Spleen (tissue), 11 donors: ENCODE results near the gene EDIL3. TPM values are rescaled to one million over a fixed set of nuclear protein-coding genes. Genes with fewer than 3 reads are reported as not detected.

Source experiments
- DNase-seq: peaks from one replicate; pipeline ENCODE4 v3.0.0-alpha.2; 2020
- H3K27ac ChIP-seq, 8 donors: fragments of 200-600 bp; sonication (generic) in 7 of 8; 1 replicate in 4 of 8; 2 replicates in 4 of 8; pipeline versions ENCODE4 v1.5.0 to v1.8.0; 2016 to 2021; ENCODE audit warnings: inconsistent platforms in 4 of 8, mild to moderate bottlenecking in 4 of 8, moderate library complexity in 1 of 8
- H3K27me3 ChIP-seq, 7 donors: fragments of 200-600 bp; sonication (generic) in 6 of 7; replicated peaks in 1 of 7; 1 replicate in 4 of 7; 2 replicates in 3 of 7; pipeline versions ENCODE4 v1.5.0 to v1.8.0; 2016 to 2021; ENCODE audit warnings: inconsistent platforms in 3 of 7, mild to moderate bottlenecking in 1 of 7
- H3K36me3 ChIP-seq, 6 donors: fragments of 200-600 bp; sonication (generic) in 5 of 6; 1 replicate in 4 of 6; 2 replicates in 2 of 6; pipeline versions ENCODE4 v1.5.0 to v1.8.0; 2016 to 2021; ENCODE audit warnings: inconsistent platforms in 2 of 6
- H3K4me1 ChIP-seq, 6 donors: fragments of 200-600 bp; sonication (generic) in 5 of 6; 1 replicate in 3 of 6; 2 replicates in 3 of 6; pipeline versions ENCODE4 v1.5.0 to v1.8.0; 2016 to 2021; ENCODE audit warnings: inconsistent platforms in 3 of 6
- H3K4me3 ChIP-seq, 8 donors: fragments of 200-600 bp; sonication (generic) in 7 of 8; 1 replicate in 4 of 8; 2 replicates in 4 of 8; pipeline versions ENCODE4 v1.5.0 to v1.8.0; 2016 to 2021; ENCODE audit warnings: inconsistent platforms in 4 of 8, mild to moderate bottlenecking in 4 of 8, moderate library complexity in 2 of 8
- H3K9me3 ChIP-seq, 8 donors: fragments of 200-600 bp; sonication (generic) in 7 of 8; 1 replicate in 4 of 8; 2 replicates in 4 of 8; pipeline versions ENCODE4 v1.5.0 to v1.8.0; 2016 to 2021; ENCODE audit warnings: inconsistent platforms in 4 of 8
- POLR2A ChIP-seq, 3 donors: fragments of 450-650 bp; IDR thresholded peaks; one replicate each; pipeline ENCODE4 v1.5.1; 2017; ENCODE audit warnings: antibody characterized with exemption in 3 of 3, mild to moderate bottlenecking in 1 of 3
- POLR2AphosphoS5 ChIP-seq, 3 donors: sonication (generic); formaldehyde crosslinking; IDR thresholded peaks; one replicate each; pipeline ENCODE4 v1.5.1; 2017; ENCODE audit warnings: antibody characterized with exemption in 3 of 3
- WGBS, 5 donors: extraction: QIAGEN DNeasy Blood & Tissue Kit in 3 of 5; methylation state at CpG; one replicate each; pipeline versions ENCODE4 v1.1.5 to v1.1.7; 2013 to 2018; 5-methylcytosine and 5-hydroxymethylcytosine counted together
- intact Hi-C: fragments of 100-400 bp; cut with DNase I; formaldehyde crosslinking; loops from one replicate; pipeline ENCODE4 v1.15.0; 2023; ENCODE audit warnings: low total_unique reads
- polyA plus RNA-seq, 3 donors: library from polyadenylated mRNA; stranded (reverse); fragments of 200-250 nt; gene quantifications; one replicate each; pipeline ENCODE4 v1.2.1, GENCODE V29; 2013
- small RNA-seq, 4 donors: library from RNA; depleted of rRNA; stranded (forward); fragments of <200 nt; gene quantifications; one replicate each; pipeline ENCODE3, GENCODE V24; 2016
- total RNA-seq, 7 donors: library from RNA; depleted of rRNA in 3 of 7; stranded (reverse); fragments of >200 nt in 3 of 7; fragmentation: NEBNext Ultra II Directional in 4 of 7; extraction: Animal tissue kit (Norgen Biotek cat#: 25700) in 4 of 7; gene quantifications; one replicate each; pipeline versions ENCODE4 v1.1.0 to v1.2.1, GENCODE V29; 2016 to 2021
- TF ChIP-seq, protein P1 (sequence below), 11 experiments: fragments of 200-600 bp in 7 of 11; fragments of 450-650 bp in 4 of 11; sonication (generic) in 4 of 11; IDR thresholded peaks in 8 of 11; conservative IDR thresholded peaks in 3 of 11; 1 replicate in 7 of 11; 2 replicates in 4 of 11; pipeline versions ENCODE4 v1.4.0 to v1.8.0; 2016 to 2021; ENCODE audit warnings: antibody characterized with exemption in 11 of 11, inconsistent platforms in 4 of 11, mild to moderate bottlenecking in 1 of 11
- donor health status: healthy with polysubstance abuse.
- donor health status: DM: no; HTN: no; CAD: no; lungs with moderate emphysema.
- donor health status: DM: no; HTN: no; CAD: no.
- donor health status: Bipolar disorder and iron deficiency.
- donor health status: healthy.
- donor health status: DM: no; HTN: no; CAD: no.
- donor health status: DM: yes; HTN: yes; CAD: no.

Gene EDIL3
- total and polyA plus RNA-seq, 10 donors: 0.61 to 2.9 (median 2.1) TPM

DNA sequence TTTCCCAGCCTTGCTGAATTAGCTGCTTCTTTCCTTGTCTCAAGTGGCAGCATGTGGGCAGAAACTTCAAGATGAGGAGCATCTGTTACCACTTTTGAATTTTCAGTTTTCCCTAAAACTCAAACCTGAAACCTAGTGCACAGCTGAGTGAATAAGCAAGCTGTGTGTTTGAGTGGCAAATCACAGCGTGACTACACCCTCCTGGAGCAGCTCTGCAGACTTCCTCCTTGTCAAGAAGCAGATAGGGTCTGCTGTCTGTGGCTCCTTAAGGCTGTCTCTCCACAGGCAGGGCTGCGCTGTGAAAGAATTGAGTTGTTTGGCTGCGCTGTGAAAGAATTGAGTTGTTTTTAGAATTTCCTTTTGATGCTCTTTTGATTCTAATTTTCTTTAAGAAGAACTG, 484.4 kb downstream of the EDIL3 start:
- intact Hi-C loops: no loop called here
- 63 to 77% (median 71%) methylated on average over 3 of the region's 3 CpGs for WGBS, 5 donors
- Histone ChIP-seq H3K27me3 (peaks cover 0 to 5% (median 0%) of the 10 kb centered on the region in 7 donors), H3K27ac (no peak overlapping the region), H3K9me3 (peaks cover 0 to 4% (median 0%) of the 10 kb centered on the region in 8 donors), H3K4me1 (no peaks in the 10 kb centered on the region), H3K4me3 (no peak overlapping the region), H3K36me3 (no peaks in the 10 kb centered on the region)
- TF ChIP-seq, protein P1, sequence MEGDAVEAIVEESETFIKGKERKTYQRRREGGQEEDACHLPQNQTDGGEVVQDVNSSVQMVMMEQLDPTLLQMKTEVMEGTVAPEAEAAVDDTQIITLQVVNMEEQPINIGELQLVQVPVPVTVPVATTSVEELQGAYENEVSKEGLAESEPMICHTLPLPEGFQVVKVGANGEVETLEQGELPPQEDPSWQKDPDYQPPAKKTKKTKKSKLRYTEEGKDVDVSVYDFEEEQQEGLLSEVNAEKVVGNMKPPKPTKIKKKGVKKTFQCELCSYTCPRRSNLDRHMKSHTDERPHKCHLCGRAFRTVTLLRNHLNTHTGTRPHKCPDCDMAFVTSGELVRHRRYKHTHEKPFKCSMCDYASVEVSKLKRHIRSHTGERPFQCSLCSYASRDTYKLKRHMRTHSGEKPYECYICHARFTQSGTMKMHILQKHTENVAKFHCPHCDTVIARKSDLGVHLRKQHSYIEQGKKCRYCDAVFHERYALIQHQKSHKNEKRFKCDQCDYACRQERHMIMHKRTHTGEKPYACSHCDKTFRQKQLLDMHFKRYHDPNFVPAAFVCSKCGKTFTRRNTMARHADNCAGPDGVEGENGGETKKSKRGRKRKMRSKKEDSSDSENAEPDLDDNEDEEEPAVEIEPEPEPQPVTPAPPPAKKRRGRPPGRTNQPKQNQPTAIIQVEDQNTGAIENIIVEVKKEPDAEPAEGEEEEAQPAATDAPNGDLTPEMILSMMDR (IDR thresholded peaks at IDR 0.05 in 8 of 11, conservative IDR thresholded peaks at IDR 0.05 in 3 of 11): no peak
- TF ChIP-seq POLR2AphosphoS5 (IDR thresholded peaks at IDR 0.05) (no peak), POLR2A (IDR thresholded peaks at IDR 0.05) (no peak)
- no peak for DNase-seq

DNA sequence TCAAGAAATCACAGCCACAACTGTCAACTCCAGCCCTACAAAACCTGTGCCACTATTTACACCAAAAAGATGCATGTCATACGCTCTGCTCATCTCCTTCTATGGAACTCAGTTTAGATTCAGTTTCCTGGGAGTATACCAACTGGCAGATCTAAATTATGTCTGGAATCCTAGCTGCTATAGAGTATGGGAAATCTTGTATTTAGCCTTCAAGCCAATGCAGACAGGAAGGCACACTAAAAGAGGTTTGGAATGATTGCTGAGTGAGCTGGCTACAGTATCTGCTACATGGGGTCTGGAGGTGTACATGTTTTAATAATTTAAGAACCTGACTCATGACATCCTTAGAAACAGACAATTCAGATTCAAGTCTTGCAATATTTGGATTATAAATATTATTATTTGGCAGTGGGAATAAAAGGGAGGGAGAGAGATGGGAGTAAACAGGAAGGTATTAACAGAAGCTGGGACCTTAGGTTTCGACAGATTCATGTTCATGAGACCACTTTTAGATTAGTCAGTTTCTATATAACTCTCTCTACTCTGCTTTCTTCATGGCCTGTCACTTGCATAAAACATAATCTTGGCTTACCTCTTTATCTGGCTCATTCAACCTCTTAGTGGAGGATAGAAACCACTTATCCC, 485.2 kb downstream of the EDIL3 start:
- Histone ChIP-seq H3K27ac (no peak overlapping the region), H3K27me3 (no peaks in the 10 kb centered on the region), H3K9me3 (peaks cover 0 to 3% (median 0%) of the 10 kb centered on the region in 8 donors), H3K4me3 (no peak overlapping the region), H3K4me1 (no peaks in the 10 kb centered on the region), H3K36me3 (no peaks in the 10 kb centered on the region)
- TF ChIP-seq POLR2AphosphoS5 (IDR thresholded peaks at IDR 0.05) (no peak), POLR2A (IDR thresholded peaks at IDR 0.05) (no peak)
- TF ChIP-seq, protein P1 (IDR thresholded peaks at IDR 0.05 in 8 of 11, conservative IDR thresholded peaks at IDR 0.05 in 3 of 11): no peak
- WGBS, 5 donors: 64 to 89% (median 78%) methylated on average over 2 of the region's 2 CpGs
- no peak for DNase-seq
- intact Hi-C loops: no loop called here

DNA sequence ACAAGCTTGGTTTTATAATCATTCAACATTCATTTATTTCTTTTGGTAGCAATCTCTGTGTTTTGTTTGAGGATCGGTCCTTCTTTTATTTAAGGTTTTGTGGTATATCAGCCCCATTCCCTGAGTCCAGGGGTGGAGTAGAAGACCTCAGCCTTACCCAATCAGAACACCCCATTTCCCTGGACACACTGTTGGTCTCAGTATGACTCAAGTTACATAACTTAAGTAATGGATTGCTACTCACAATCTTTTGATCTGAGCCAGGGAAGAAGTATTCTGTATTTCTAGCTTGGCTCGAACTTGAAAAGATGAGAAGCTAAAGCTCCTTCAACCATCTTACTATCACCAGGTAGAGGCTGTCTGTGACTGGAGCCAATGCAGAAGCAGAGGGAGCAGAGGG, 488.8 kb downstream of the EDIL3 start:
- intact Hi-C loops: no loop called here
- Histone ChIP-seq H3K4me3 (no peak overlapping the region), H3K27me3 (no peaks in the 10 kb centered on the region), H3K4me1 (no peaks in the 10 kb centered on the region), H3K27ac (no peak overlapping the region), H3K9me3 (no peaks in the 10 kb centered on the region), H3K36me3 (no peaks in the 10 kb centered on the region)
- TF ChIP-seq POLR2A (IDR thresholded peaks at IDR 0.05): no peak
- TF ChIP-seq, protein P1 (IDR thresholded peaks at IDR 0.05 in 8 of 11, conservative IDR thresholded peaks at IDR 0.05 in 3 of 11): no peak
- TF ChIP-seq POLR2AphosphoS5 (IDR thresholded peaks at IDR 0.05): no peak
- DNase-seq: no peak
- WGBS, 5 donors: 86 to 99% (median 89%) methylated on average over 2 of the region's 2 CpGs

DNA sequence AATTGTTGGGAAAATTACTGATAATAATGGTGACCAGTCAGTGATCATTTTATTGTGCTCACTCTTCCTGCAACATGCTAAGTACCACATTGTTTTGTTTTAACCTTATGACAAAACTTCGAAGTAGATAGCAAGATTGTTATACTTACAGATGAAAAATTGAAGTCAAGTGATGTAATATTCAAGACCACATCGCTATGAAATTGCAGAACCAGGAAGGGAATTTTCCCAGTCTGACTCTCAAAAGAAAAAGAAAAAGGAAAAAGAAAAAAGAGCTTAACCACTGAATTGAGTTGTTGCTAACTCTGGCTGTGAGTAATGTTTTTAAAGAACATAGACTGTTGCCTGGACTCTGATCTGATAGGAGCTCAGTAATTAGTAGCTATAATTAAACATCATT, 493.4 kb downstream of the EDIL3 start:
- TF ChIP-seq, protein P1 (IDR thresholded peaks at IDR 0.05 in 8 of 11, conservative IDR thresholded peaks at IDR 0.05 in 3 of 11): no peak
- no peak for TF ChIP-seq POLR2AphosphoS5 (IDR thresholded peaks at IDR 0.05)
- TF ChIP-seq POLR2A (IDR thresholded peaks at IDR 0.05): no peak
- H3K27me3 ChIP-seq: no peaks in the 10 kb centered on the region
- H3K36me3 ChIP-seq: no peaks in the 10 kb centered on the region
- H3K4me1 ChIP-seq: no peaks in the 10 kb centered on the region
- no peaks in the 10 kb centered on the region for H3K9me3 ChIP-seq
- DNase-seq: no peak
- intact Hi-C loops: no loop called here
- H3K4me3 ChIP-seq: no peak overlapping the region
- H3K27ac ChIP-seq: no peak overlapping the region
- WGBS, 5 donors: 51 to 63% (median 54%) methylated on average over 2 of the region's 2 CpGs

Small RNAs within 50 kb of the gene (small RNA-seq; reads per million reads assigned to genes)
- gene RNU6-448P: 0 reads per million in 4 donors
